Endodermal cell (in vitro differentiated cells): ENCODE measurements around the gene MAP3K9. TPM values are rescaled to one million over a fixed set of nuclear protein-coding genes. Genes with fewer than 3 reads are reported as not detected.

ENCODE experiments used
- DNase-seq: peaks from one replicate; pipeline ENCODE4 v3.0.0-alpha.2; 2017
- H3K27ac ChIP-seq: 2 replicates; pipeline ENCODE4 v1.5.1; 2013; ENCODE audit warnings: mild to moderate bottlenecking, low read depth, low read length, moderate library complexity
- H3K27me3 ChIP-seq: 2 replicates; pipeline ENCODE4 v1.6.1; 2013; ENCODE audit warnings: mild to moderate bottlenecking, low read length, moderate library complexity; ENCODE audit not compliant: insufficient read depth, control insufficient read depth, poor library complexity, severe bottlenecking
- H3K36me3 ChIP-seq: 2 replicates; pipeline ENCODE4 v1.7.0; 2013; ENCODE audit warnings: mild to moderate bottlenecking, low read length, moderate library complexity; ENCODE audit not compliant: control insufficient read depth, insufficient read depth
- H3K4me1 ChIP-seq: one replicate; pipeline ENCODE4 v1.7.0; 2013; ENCODE audit warnings: low read length; ENCODE audit not compliant: control insufficient read depth, insufficient read depth
- H3K4me3 ChIP-seq: 2 replicates; pipeline ENCODE4 v1.5.1; 2013; ENCODE audit warnings: mild to moderate bottlenecking, low read length, moderate library complexity
- H3K9ac ChIP-seq: 2 replicates; pipeline ENCODE4 v1.6.1; 2013; ENCODE audit warnings: mild to moderate bottlenecking, low read length, moderate library complexity; ENCODE audit not compliant: poor library complexity, severe bottlenecking; ENCODE audit errors: extremely low read depth
- H3K9me3 ChIP-seq: 2 replicates; pipeline ENCODE4 v1.6.1; 2013; ENCODE audit warnings: mild to moderate bottlenecking, low read length, moderate library complexity; ENCODE audit not compliant: control insufficient read depth
- H3K27ac Mint-ChIP-seq: 2 replicates; pipeline ENCODE4 v1.8.0; 2020; ENCODE audit warnings: mixed read lengths
- H3K27me3 Mint-ChIP-seq: 2 replicates; pipeline ENCODE4 v1.8.0; 2021; ENCODE audit warnings: mild to moderate bottlenecking, mixed read lengths; ENCODE audit not compliant: insufficient read depth
- H3K36me3 Mint-ChIP-seq: 2 replicates; pipeline ENCODE4 v1.8.0; 2020; ENCODE audit warnings: low read depth, mixed read lengths
- H3K4me1 Mint-ChIP-seq: 2 replicates; pipeline ENCODE4 v1.8.0; 2020; ENCODE audit warnings: mixed read lengths
- H3K4me3 Mint-ChIP-seq: 2 replicates; pipeline ENCODE4 v1.8.0; 2020; ENCODE audit warnings: mild to moderate bottlenecking, moderate library complexity, mixed read lengths
- H3K9me3 Mint-ChIP-seq: 2 replicates; pipeline ENCODE4 v1.8.0; 2020; ENCODE audit warnings: mild to moderate bottlenecking, mixed read lengths
- CTCF ChIP-seq: fragments of 200-600 bp; sonication (generic); conservative IDR thresholded peaks from 2 replicates; pipeline ENCODE4 v1.5.0; 2021; ENCODE audit warnings: antibody characterized with exemption, mild to moderate bottlenecking
- WGBS, 2 experiments: methylation state at CpG; one replicate each; pipeline versions ENCODE4 v1.1.5 to v1.1.7; 2013; ENCODE audit warnings: missing lambda C conversion rate in 2 of 2, mixed read lengths in 1 of 2; ENCODE audit not compliant: insufficient coverage in 1 of 2, insufficient read length in 1 of 2; 5-methylcytosine and 5-hydroxymethylcytosine counted together
- total RNA-seq, 2 donors: library from RNA; stranded (reverse); fragmentation: NEBNext Ultra II Directional in 1 of 2; extraction: Animal tissue kit (Norgen Biotek cat#: 25700) in 1 of 2; gene quantifications; 2 replicates in 1 of 2; 3 replicates in 1 of 2; pipeline ENCODE4 v1.2.1, GENCODE V29; 2021

The MAP3K9 gene
- total RNA-seq, 2 donors from 2014 or later = 34.1 to 38.5 TPM

GRCh38 chr14:70811050-70811449, 1.7 kb upstream of the MAP3K9 start:
- Mint-ChIP-seq H3K4me3 (no peak overlapping the region), H3K36me3 (peaks cover 6% of the 10 kb centered on the region), H3K27me3 (no peaks in the 10 kb centered on the region), H3K4me1 (peaks cover 18% of the 10 kb centered on the region), H3K27ac (no peak overlapping the region), H3K9me3 (no peaks in the 10 kb centered on the region)
- no peak for DNase-seq
- H3K4me3 ChIP-seq = peak overlapping the region; percentile 94
- peaks cover 13% of the 10 kb centered on the region for H3K36me3 ChIP-seq
- TF ChIP-seq CTCF = no peak
- no peaks in the 10 kb centered on the region for H3K9me3 ChIP-seq
- H3K27ac ChIP-seq = no peak overlapping the region
- 89 to 90% methylated on average over 2 of the region's 2 CpGs for whole genome bisulfite sequencing, 2 experiments
- no peaks in the 10 kb centered on the region for H3K4me1 ChIP-seq
- peak overlapping the region; percentile 58 for H3K9ac ChIP-seq
- no peaks in the 10 kb centered on the region for H3K27me3 ChIP-seq

GRCh38 chr14:70810621-70811020, 1.3 kb upstream of the MAP3K9 start:
- peaks cover 18% of the 10 kb centered on the region for H3K4me1 Mint-ChIP-seq
- no peak overlapping the region for H3K4me3 Mint-ChIP-seq
- WGBS, 2 experiments = 27 to 31% methylated on average over 7 of the region's 7 CpGs
- no peaks in the 10 kb centered on the region for H3K9me3 ChIP-seq
- DNase-seq = peak; percentile 47
- no peaks in the 10 kb centered on the region for H3K9me3 Mint-ChIP-seq
- no peaks in the 10 kb centered on the region for H3K27me3 ChIP-seq
- no peak for TF ChIP-seq CTCF
- H3K36me3 ChIP-seq = peaks cover 17% of the 10 kb centered on the region
- no peaks in the 10 kb centered on the region for H3K27me3 Mint-ChIP-seq
- H3K4me1 ChIP-seq = no peaks in the 10 kb centered on the region
- peaks cover 6% of the 10 kb centered on the region for H3K36me3 Mint-ChIP-seq
- H3K4me3 ChIP-seq = peak overlapping the region; percentile 94
- peak overlapping the region; percentile 58 for H3K9ac ChIP-seq
- H3K27ac ChIP-seq = no peak overlapping the region
- H3K27ac Mint-ChIP-seq = no peak overlapping the region

- Mint-ChIP-seq H3K4me1 (peaks cover 19% of the 10 kb centered on the region), H3K4me3 (no peak overlapping the region), H3K27ac (peak overlapping the region; percentile 82), H3K9me3 (no peaks in the 10 kb centered on the region), H3K27me3 (no peaks in the 10 kb centered on the region), H3K36me3 (peaks cover 9% of the 10 kb centered on the region)
- 0 to 1% methylated on average over 17 to 69 of the region's 77 CpGs for WGBS, 2 experiments
- Histone ChIP-seq H3K9me3 (no peaks in the 10 kb centered on the region), H3K27me3 (no peaks in the 10 kb centered on the region), H3K4me1 (no peaks in the 10 kb centered on the region), H3K9ac (peak overlapping the region; percentile 16), H3K4me3 (peak overlapping the region; percentile 85), H3K36me3 (peaks cover 22% of the 10 kb centered on the region), H3K27ac (peak overlapping the region; percentile 10)
- no peak for TF ChIP-seq CTCF
- DNase-seq = peak; percentile 86
Measured at GRCh38 chr14:70808416-70809224, 693 bp downstream of the MAP3K9 start.
